PC-3 (cell line): ENCODE results near the gene WDR48. TPM values are rescaled to one million over a fixed set of nuclear protein-coding genes. Genes with fewer than 3 reads are reported as not detected.
A peak's percentile ranks its signal among the peaks of the same experiment; 100 is the strongest.

ENCODE experiments used
- ATAC-seq: fragments of 200-7000 bp; cut with Tn5 transposase; 2 replicates; pipeline ENCODE4 v1.9.1; 2020; ENCODE audit warnings: mild to moderate bottlenecking, moderate library complexity
- BruUV-seq: library from RNA; stranded (reverse); fragments of 400-500 nt; replicated peaks from 2 replicates; lab custom pipeline; 2021; lab: Mats Ljungman, UMichigan
- CTCF ChIA-PET: fragments of 300-600 bp; sonication (Branson Sonifier 250); formaldehyde crosslinking; loops from one replicate; lab custom pipeline; 2022; ENCODE audit warnings: antibody characterized with exemption; lab: Charles Lee
- POLR2A ChIA-PET: fragments of 300-600 bp; sonication (Branson Sonifier 250); formaldehyde crosslinking; loops from one replicate; lab custom pipeline; 2022; ENCODE audit warnings: antibody characterized with exemption; ENCODE audit not compliant: unreplicated experiment; lab: Charles Lee
- DNase-seq: peaks from one replicate; pipeline ENCODE4 v3.0.0-alpha.2; 2015
- H2AFZ ChIP-seq: fragments of 300-600 bp; sonication (generic); 2 replicates; pipeline ENCODE4 v1.6.0; 2016; ENCODE audit warnings: antibody characterized with exemption, low read length
- H3F3A ChIP-seq: fragments of 300-600 bp; sonication (generic); one replicate; pipeline ENCODE4 v1.6.0; 2017; ENCODE audit warnings: antibody characterized with exemption, low read length, control low read depth, mild to moderate bottlenecking; ENCODE audit not compliant: unreplicated experiment
- H3K27ac ChIP-seq: fragments of 300-600 bp; sonication (generic); 2 replicates; pipeline ENCODE4 v1.5.1; 2016; ENCODE audit warnings: mild to moderate bottlenecking, low read length
- H3K27me3 ChIP-seq: fragments of 300-600 bp; sonication (generic); 2 replicates; pipeline ENCODE4 v1.6.1; 2016; ENCODE audit warnings: low read length, mixed read lengths
- H3K36me3 ChIP-seq: fragments of 300-600 bp; sonication (generic); 2 replicates; pipeline ENCODE4 v1.6.1; 2016; ENCODE audit warnings: low read depth, mixed run types, low read length, mixed read lengths
- H3K4me1 ChIP-seq: fragments of 300-600 bp; sonication (generic); 2 replicates; pipeline ENCODE4 v1.5.1; 2016; ENCODE audit warnings: low read length; ENCODE audit not compliant: insufficient read depth
- H3K4me2 ChIP-seq: fragments of 300-600 bp; sonication (generic); 2 replicates; pipeline ENCODE4 v1.6.0; 2016; ENCODE audit warnings: low read length
- H3K4me3 ChIP-seq: fragments of 300-600 bp; sonication (generic); 2 replicates; pipeline ENCODE4 v1.5.1; 2016; ENCODE audit warnings: mild to moderate bottlenecking, low read length, mixed read lengths
- H3K79me2 ChIP-seq: fragments of 300-600 bp; sonication (generic); 2 replicates; pipeline ENCODE4 v1.6.1; 2017; ENCODE audit warnings: low read length, mixed read lengths
- H3K9ac ChIP-seq: fragments of 300-600 bp; sonication (generic); 2 replicates; pipeline ENCODE4 v1.6.0; 2016; ENCODE audit warnings: mild to moderate bottlenecking, low read length
- H3K9me2 ChIP-seq: fragments of 300-600 bp; sonication (generic); replicated peaks from 2 replicates; pipeline ENCODE4 v1.6.1; 2016; ENCODE audit warnings: mixed run types, low read length, mixed read lengths
- H3K9me3 ChIP-seq: fragments of 300-600 bp; sonication (generic); 2 replicates; pipeline ENCODE4 v1.6.1; 2016; ENCODE audit warnings: low read length, mixed read lengths
- H4K20me1 ChIP-seq: fragments of 300-600 bp; sonication (generic); 2 replicates; pipeline ENCODE4 v1.6.1; 2016; ENCODE audit warnings: low read length, mixed read lengths
- CTCF ChIP-seq: fragments of 300-600 bp; sonication (generic); conservative IDR thresholded peaks from 2 replicates; pipeline ENCODE4 v1.5.1; 2017; ENCODE audit warnings: antibody characterized with exemption, low read depth, mild to moderate bottlenecking, low read length
- EZH2 ChIP-seq: fragments of 300-600 bp; sonication (generic); IDR thresholded peaks from one replicate; pipeline ENCODE4 v1.6.1; 2017; ENCODE audit warnings: antibody characterized with exemption, mild to moderate bottlenecking, low read length; ENCODE audit not compliant: unreplicated experiment
- EZH2phosphoT487 ChIP-seq: fragments of 300-600 bp; sonication (generic); IDR thresholded peaks from 2 replicates; pipeline ENCODE4 v1.6.1; 2018; ENCODE audit warnings: mild to moderate bottlenecking, antibody characterized with exemption, low read length, borderline replicate concordance
- intact Hi-C: fragments of 100-400 bp; cut with micrococcal nuclease; formaldehyde crosslinking; loops from 2 replicates; pipeline ENCODE4 v1.9.0; 2023
- total RNA-seq: library from RNA; depleted of rRNA; stranded (reverse); fragments of >200 nt; gene quantifications from 2 replicates; pipeline ENCODE4 v1.2.3, GENCODE V29; 2014

The WDR48 gene
- total RNA-seq, 1 experiment from 2014 or later, result 21.0 TPM

DNA sequence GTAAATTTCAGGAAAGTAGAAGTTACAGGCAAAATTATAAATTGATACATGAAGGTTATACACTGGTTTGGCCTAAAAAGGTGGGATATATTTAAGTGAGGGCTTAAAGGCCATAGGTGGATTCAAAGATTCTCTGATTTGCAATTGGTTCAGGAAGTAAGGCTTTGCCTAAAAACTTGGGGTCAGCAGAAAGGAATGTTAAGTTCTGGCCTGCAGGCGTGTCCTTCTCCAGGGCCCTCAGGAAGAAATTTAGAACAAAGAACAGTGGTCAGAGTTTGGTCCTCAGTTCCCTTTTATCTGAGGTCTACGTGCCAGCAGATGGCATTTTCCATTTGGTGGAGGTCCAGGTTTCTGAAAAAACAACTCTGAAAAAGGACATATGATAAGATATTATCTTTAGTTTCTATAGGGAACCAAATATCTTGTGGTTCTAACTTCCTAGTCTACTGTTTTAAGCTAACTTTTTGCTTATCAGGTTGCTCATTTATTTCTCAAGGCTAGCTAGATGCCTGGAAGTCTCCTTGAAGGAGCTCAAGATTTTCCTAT lies 40.6 kb upstream of the WDR48 start:
- no TSS peak for BruUV-seq
- no peak for DNase-seq
- no peaks in the 10 kb centered on the region for H3F3A ChIP-seq

GRCh38 chr3:39013289-39013688 lies 38.5 kb upstream of the WDR48 start:
- H3K36me3 ChIP-seq, result no peaks in the 10 kb centered on the region
- ChIA-PET CTCF (no interaction called here), POLR2A (no interaction called here)
- no peak overlapping the region for H3K4me3 ChIP-seq
- H3K9ac ChIP-seq, result no peak overlapping the region
- ATAC-seq, result no peak
- no peaks in the 10 kb centered on the region for H3K4me1 ChIP-seq
- no peak overlapping the region for H3K4me2 ChIP-seq
- no peaks in the 10 kb centered on the region for H3K79me2 ChIP-seq
- TF ChIP-seq EZH2phosphoT487 (no peak), EZH2 (no peak), CTCF (no peak)
- intact Hi-C loops, result no loop called here
- H4K20me1 ChIP-seq, result no peaks in the 10 kb centered on the region
- peaks cover 21% of the 10 kb centered on the region for H3K27me3 ChIP-seq
- no peak overlapping the region for H3K27ac ChIP-seq
- no peaks in the 10 kb centered on the region for H3K9me2 ChIP-seq
- H3K9me3 ChIP-seq, result no peaks in the 10 kb centered on the region
- no peaks in the 10 kb centered on the region for H3F3A ChIP-seq
- no peak for DNase-seq
- no TSS peak for BruUV-seq
- no peak overlapping the region for H2AFZ ChIP-seq

More for the DNA sequence above, 40.6 kb upstream of the WDR48 start:
- Histone ChIP-seq H3K27me3 (peaks cover 20% of the 10 kb centered on the region), H3K27ac (no peak overlapping the region), H4K20me1 (no peaks in the 10 kb centered on the region), H3K4me1 (no peaks in the 10 kb centered on the region), H3K4me2 (no peak overlapping the region), H3K79me2 (no peaks in the 10 kb centered on the region), H3K9me2 (no peaks in the 10 kb centered on the region), H2AFZ (no peak overlapping the region), H3K36me3 (no peaks in the 10 kb centered on the region), H3K4me3 (no peak overlapping the region), H3K9ac (no peak overlapping the region), H3K9me3 (no peaks in the 10 kb centered on the region)
- TF ChIP-seq EZH2 (no peak), EZH2phosphoT487 (no peak), CTCF (no peak)
- intact Hi-C loops, result no loop called here
- ChIA-PET POLR2A (no interaction called here), CTCF (interaction anchor here (1.0 kb wide), 1 partner anchor 11 kb away, joined by 6 read pairs; no protein-coding TSS in a partner anchor)
- no peak for ATAC-seq

GRCh38 chr3:39013921-39014509 lies 37.8 kb upstream of the WDR48 start:
- peak; percentile 23 for DNase-seq
- TF ChIP-seq EZH2 (no peak), CTCF (no peak), EZH2phosphoT487 (no peak)
- no peaks in the 10 kb centered on the region for H3K4me1 ChIP-seq

More at GRCh38 chr3:39013921-39014509, 37.8 kb upstream of the WDR48 start:
- ChIA-PET CTCF (no interaction called here), POLR2A (no interaction called here)
- no peak overlapping the region for H3K9ac ChIP-seq
- no peaks in the 10 kb centered on the region for H3K79me2 ChIP-seq
- no peak overlapping the region for H2AFZ ChIP-seq
- intact Hi-C loops, result no loop called here
- H3K9me3 ChIP-seq, result no peaks in the 10 kb centered on the region
- no peak overlapping the region for H3K4me3 ChIP-seq
- H3K4me2 ChIP-seq, result no peak overlapping the region
- peaks cover 22% of the 10 kb centered on the region for H3K27me3 ChIP-seq
- H3K27ac ChIP-seq, result no peak overlapping the region
- H3K36me3 ChIP-seq, result no peaks in the 10 kb centered on the region
- BruUV-seq, result no TSS peak
- H4K20me1 ChIP-seq, result no peaks in the 10 kb centered on the region
- ATAC-seq, result no peak
- H3K9me2 ChIP-seq, result no peaks in the 10 kb centered on the region
- no peaks in the 10 kb centered on the region for H3F3A ChIP-seq
